HL-60 (cell line): Measurements from ENCODE around the gene DBNL.

Source experiments
- DNase-seq, 2 experiments: peaks; one replicate each; pipeline ENCODE4 v3.0.0-alpha.2; 2010 to 2020; ENCODE audit warnings: low read depth in 1 of 2, low spot score in 1 of 2
- H3K27ac ChIP-seq: fragments of 250-450 bp; sonication (Bioruptor Pico); replicated peaks from 2 replicates; pipeline ENCODE4 v1.5.1; 2020; ENCODE audit warnings: mild to moderate bottlenecking, moderate library complexity
- H3K27me3 ChIP-seq: fragments of 250-450 bp; sonication (Bioruptor Pico); 2 replicates; pipeline ENCODE4 v1.5.1; 2021; ENCODE audit warnings: mild to moderate bottlenecking, moderate library complexity; ENCODE audit not compliant: insufficient read depth, poor library complexity, severe bottlenecking
- H3K4me3 ChIP-seq: replicated peaks from 2 replicates; pipeline ENCODE4 v1.5.1; 2011; ENCODE audit warnings: mild to moderate bottlenecking, control low read depth, low read length; ENCODE audit not compliant: insufficient read depth
- CTCF ChIP-seq: IDR thresholded peaks from one replicate; pipeline ENCODE4 v1.5.1; 2011; ENCODE audit warnings: low read length, control low read depth, inconsistent platforms; ENCODE audit not compliant: insufficient read depth
- GABPA ChIP-seq: IDR thresholded peaks from 2 replicates; pipeline ENCODE4 v1.6.1; 2012; ENCODE audit warnings: low read depth
- POLR2AphosphoS5 ChIP-seq: IDR thresholded peaks from 2 replicates; pipeline ENCODE4 v1.6.1; 2012; ENCODE audit warnings: low read depth
- REST ChIP-seq: IDR thresholded peaks from 2 replicates; pipeline ENCODE4 v1.6.1; 2012; ENCODE audit warnings: low read depth; ENCODE audit not compliant: insufficient replicate concordance
- SPI1 ChIP-seq: IDR thresholded peaks from 2 replicates; pipeline ENCODE4 v1.6.1; 2012; ENCODE audit warnings: low read depth, mild to moderate bottlenecking, borderline replicate concordance

The DBNL gene

GRCh38 chr7:44050915-44051560, 6.5 kb downstream of the DBNL start:
- H3K27ac ChIP-seq, result no peak overlapping the region
- no peak overlapping the region for H3K4me3 ChIP-seq
- DNase-seq, result no peak
- no peaks in the 10 kb centered on the region for H3K27me3 ChIP-seq
- TF ChIP-seq REST (no peak), CTCF (no peak)

- Histone ChIP-seq H3K27ac (no peak overlapping the region), H3K4me3 (no peak overlapping the region), H3K27me3 (no peaks in the 10 kb centered on the region)
- TF ChIP-seq GABPA (no peak), SPI1 (no peak), REST (no peak), POLR2AphosphoS5 (no peak)
- no peak for DNase-seq
Observed at GRCh38 chr7:44051611-44052220, 7.2 kb downstream of the DBNL start.

- Histone ChIP-seq H3K4me3 (no peak overlapping the region), H3K27ac (no peak overlapping the region), H3K27me3 (no peaks in the 10 kb centered on the region)
- no peak for DNase-seq
- TF ChIP-seq REST, result peak; percentile 40
- no peak for TF ChIP-seq CTCF
Observed at GRCh38 chr7:44052771-44053365, 8.4 kb downstream of the DBNL start.
